HG03442 (cell line): ENCODE data around the gene SLX4IP.
A peak's percentile ranks its signal among the peaks of the same experiment; 100 is the strongest.

Experiments used
- ATAC-seq: cut with Tn5 transposase; IDR thresholded peaks from one replicate; pipeline ENCODE4 v1.9.1; 2021; ENCODE audit warnings: mild to moderate bottlenecking, moderate library complexity; ENCODE audit not compliant: unreplicated experiment

The SLX4IP gene

GRCh38 chr20:10465135-10465534 lies 30.0 kb downstream of the SLX4IP start:
- no peak for ATAC-seq

GRCh38 chr20:10466325-10466724 lies 31.2 kb downstream of the SLX4IP start:
- ATAC-seq: no peak

- no peak for ATAC-seq
These were observed 31.8 kb downstream of the SLX4IP start for GRCh38 chr20:10466855-10467254.

- ATAC-seq: no peak
These were observed 32.7 kb downstream of the SLX4IP start for GRCh38 chr20:10467681-10468339.

- no peak for ATAC-seq
These were observed 33.3 kb downstream of the SLX4IP start for GRCh38 chr20:10468340-10468845.

- ATAC-seq: no peak
These were observed 34.0 kb downstream of the SLX4IP start for GRCh38 chr20:10469056-10469455.

GRCh38 chr20:10469599-10469998 lies 34.5 kb downstream of the SLX4IP start:
- peak; percentile 46 for ATAC-seq

GRCh38 chr20:10470276-10470675 lies 35.2 kb downstream of the SLX4IP start:
- no peak for ATAC-seq

GRCh38 chr20:10472871-10473270 lies 37.8 kb downstream of the SLX4IP start:
- no peak for ATAC-seq

- ATAC-seq: no peak
These were observed 39.6 kb downstream of the SLX4IP start for GRCh38 chr20:10474606-10475184.

GRCh38 chr20:10475225-10475624 lies 40.1 kb downstream of the SLX4IP start:
- peak; percentile 27 for ATAC-seq

GRCh38 chr20:10476319-10476724 lies 41.2 kb downstream of the SLX4IP start:
- peak; percentile 73 for ATAC-seq

- peak; percentile 73 for ATAC-seq
These were observed 43.1 kb downstream of the SLX4IP start for GRCh38 chr20:10478205-10478604.

- ATAC-seq: no peak
These were observed 43.8 kb downstream of the SLX4IP start for GRCh38 chr20:10478930-10479329.

GRCh38 chr20:10481676-10482075 lies 46.6 kb downstream of the SLX4IP start:
- no peak for ATAC-seq

- ATAC-seq: no peak
These were observed 48.6 kb downstream of the SLX4IP start for GRCh38 chr20:10483691-10484090.

- ATAC-seq: no peak
These were observed 52.3 kb downstream of the SLX4IP start for GRCh38 chr20:10487142-10488136.

- ATAC-seq: no peak
These were observed 53.4 kb downstream of the SLX4IP start for GRCh38 chr20:10488534-10488933.

- ATAC-seq: no peak
These were observed 54.7 kb downstream of the SLX4IP start for GRCh38 chr20:10489853-10490252.

- no peak for ATAC-seq
These were observed 55.2 kb downstream of the SLX4IP start for GRCh38 chr20:10490257-10490656.

- no peak for ATAC-seq
These were observed 55.6 kb downstream of the SLX4IP start for GRCh38 chr20:10490706-10491105.
